ENCODE data around the gene KDM4C.

Gene KDM4C

DNA sequence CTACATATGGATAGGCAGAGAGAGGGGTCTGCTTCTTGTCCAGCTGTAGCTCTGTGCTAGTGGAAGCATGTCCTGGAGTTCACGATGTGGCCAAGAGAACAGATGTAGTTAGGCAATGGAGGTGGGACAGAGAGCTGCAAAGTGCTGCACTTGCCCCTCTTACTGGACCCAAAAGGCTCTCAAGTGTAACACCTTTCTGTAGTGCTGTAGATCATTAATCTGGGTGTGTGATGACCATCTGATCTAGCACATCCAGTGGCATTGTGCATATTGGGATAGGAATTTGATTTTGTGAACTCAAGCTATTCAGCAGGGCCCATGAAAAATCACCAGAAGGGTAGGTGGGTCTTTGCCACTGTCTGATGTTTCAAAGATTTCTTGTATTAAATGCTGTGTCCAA is 151.4 kb downstream of the KDM4C start:
- no peak for DNase-seq

DNA sequence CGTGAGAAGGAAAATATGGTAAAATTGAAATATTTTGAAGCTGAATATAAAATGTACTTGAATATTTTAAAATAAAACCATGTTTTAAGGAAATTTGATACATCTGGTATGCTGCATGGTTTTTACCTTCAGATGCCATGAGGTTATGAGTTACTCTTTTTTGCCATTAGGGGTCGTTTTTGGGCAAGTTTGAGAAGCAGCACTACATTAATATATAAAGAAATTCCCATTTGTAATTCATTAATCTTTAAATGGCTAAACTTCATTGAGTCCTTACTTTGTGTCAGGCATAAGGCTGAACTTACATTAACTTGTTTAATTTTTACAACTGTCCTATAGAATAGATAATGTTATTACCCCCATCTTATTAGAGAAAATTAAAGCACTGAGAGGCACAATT is 152.3 kb downstream of the KDM4C start:
- DNase-seq: peak; percentile 30

DNA sequence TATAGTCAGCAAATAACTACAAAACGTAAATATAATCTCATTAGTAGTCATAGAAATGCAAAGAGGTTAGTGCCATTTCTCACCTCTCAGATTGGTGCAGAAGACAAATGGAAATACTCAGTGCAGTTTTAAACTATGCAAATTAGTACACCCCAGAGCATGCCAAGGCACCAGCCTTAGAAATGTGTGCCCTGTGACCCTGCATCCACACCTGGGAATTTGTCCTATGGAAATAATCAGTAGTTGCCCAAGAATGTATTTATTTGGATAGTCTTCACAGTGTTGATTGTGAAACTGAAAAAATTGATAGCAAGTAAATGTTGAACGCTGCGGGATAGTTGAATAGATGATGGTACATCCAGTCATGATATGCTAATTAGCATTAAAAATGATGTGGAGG is 152.7 kb downstream of the KDM4C start:
- DNase-seq: no peak

DNA sequence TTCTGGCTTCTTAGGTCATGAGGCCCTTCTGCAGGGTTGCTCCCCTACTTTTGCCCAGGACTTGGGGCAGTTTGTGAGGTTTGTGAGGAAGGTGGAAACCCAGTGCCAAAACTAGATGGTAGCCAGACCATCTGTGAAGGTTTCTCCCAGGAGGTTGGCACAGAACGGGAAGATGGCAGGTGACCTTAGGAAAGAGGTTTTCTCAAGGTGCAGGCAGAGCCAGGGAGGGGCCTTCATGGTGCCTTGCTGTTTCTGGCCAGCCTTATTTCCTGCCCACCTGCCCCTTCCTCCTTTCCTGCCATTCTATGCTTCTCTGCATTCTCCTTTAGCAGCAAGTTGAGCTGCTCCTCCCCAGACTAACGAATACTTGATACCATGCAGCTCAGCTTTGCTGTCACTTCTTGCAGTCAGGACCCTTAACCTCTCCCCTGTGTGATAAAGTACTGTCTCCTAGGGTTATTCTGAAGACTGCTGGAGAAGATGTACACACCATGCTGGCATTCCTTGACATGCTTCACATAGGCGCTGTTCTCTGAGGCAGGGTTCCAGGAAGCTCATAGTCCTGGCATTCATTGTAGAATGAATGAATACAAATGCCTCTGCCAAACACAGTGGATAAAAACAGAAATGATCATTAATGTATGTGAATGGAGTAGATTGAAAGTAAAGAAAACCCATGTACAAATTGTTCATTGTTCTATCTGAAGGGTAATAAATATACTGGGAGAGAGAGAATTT is 154.3 kb downstream of the KDM4C start:
- DNase-seq: no peak

DNA sequence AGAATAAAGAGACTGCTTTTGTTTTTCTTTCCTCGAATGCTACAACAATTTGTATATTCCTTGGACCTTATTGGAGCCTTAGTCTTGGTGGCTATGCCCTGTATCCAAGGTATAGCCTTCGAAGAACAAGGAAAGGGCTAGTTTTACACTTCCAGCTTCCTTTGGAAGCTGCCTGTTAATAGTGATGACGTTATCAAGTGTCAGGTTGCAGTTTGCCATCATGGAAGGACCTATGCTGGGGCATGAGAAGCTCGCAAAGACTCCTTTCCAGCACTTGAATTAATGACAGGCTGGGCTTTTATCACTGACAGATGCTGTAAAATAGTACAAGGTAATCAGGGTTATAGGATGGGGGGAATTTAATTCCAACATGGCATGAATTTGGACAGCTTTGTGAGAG is 157.9 kb downstream of the KDM4C start:
- DNase-seq: peak; percentile 47

DNA sequence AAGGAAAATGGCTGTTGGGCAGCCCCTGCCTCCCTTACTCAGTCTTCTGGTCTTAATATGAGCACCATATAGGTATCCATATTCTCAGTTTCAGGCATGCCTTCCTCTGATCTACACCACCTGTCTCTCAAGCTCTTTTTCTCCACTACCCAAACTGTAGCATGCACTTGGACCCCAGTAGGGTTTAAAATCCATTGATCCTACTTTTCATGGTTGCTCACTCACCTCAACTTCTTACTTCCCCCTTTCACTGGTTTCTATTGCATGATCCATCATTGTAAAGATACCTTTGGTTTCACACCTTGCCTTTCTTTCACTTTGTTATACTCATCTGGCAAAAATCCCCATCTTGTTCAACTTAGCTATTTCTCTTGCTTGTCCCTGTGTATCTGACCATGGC is 159.4 kb downstream of the KDM4C start:
- DNase-seq: no peak

DNA sequence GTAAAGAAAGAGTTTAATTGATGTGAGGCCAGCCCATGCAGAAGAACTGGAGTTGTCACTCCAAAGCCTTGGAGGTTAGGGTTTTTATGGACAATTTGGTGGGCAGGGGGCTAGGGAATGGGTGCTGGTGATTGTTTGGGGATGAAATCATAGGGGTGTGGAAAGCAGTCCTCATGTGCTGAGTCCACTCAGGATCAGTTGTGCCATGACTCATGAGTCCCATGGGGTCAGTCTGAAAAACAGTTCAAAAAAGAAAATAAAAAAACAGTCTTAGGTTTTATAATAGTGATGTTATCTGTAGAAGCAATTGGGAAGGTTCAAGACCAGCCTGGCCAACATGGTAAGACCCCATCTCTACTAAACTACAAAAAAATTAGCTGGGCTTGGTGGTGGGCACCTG is 162.3 kb downstream of the KDM4C start:
- no peak for DNase-seq

DNA sequence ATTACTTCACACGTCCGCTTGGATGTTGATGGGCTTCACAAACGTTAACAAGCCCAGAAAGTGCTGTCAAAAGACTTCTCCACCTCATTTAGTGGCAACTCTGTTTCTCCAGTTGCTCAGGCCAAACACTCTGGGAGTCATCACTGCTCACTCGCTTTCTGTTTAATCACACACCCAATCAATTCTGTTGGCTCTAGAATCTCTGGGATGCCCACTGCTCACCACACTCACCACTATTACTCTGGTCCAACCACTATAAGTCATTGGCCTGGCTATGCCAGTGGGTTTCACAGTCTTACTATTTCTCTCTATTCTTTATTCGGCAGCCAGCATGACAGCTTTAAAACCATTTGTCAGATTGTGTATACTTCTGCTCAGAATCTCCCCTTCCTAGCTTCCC is 163.5 kb downstream of the KDM4C start:
- DNase-seq: no peak

DNA sequence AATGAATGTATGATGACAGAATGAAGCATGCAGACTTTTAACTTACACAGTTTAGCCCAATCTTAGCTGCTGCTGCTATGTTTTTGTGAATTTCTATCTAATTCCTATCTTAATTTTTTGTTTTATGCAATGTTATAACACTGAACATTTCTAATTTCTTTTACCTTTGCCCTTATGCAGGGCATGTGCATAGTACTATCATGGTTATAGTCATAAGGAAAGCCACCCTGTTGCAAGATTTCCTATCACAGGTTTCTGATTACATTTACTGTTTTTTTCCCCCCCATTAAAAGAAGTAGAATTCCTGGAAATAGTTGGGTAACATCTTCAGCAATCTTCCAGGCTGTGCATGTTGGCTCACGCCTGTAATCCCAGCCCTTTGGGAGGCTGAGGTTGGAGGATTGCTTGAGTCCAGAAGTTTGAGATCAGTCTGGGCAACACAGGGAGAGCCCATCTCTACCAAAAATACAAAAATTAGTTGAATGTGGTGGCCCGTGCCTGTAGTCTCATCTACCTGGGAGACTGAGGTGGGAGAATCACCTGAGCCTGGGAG is 164.4 kb downstream of the KDM4C start:
- no peak for DNase-seq

DNA sequence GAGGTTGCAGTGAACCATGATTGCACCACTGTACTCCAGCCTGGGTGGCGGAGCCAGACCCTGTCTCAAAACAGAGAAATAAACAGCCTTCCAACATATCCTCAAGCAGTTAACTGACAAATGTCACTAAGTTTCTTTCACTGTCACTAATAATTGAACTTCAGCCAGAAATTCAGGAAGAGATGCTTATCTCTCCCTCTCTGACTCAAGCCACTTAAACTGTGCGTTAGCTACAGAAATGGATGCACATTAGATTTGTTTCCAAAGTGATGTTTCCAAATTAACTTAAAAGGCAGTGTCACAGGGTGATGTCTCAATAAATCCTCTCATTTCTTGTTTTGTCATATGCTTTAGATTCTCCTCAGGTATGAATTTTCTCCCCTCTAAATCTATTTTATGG is 164.9 kb downstream of the KDM4C start:
- DNase-seq: peak; percentile 12

DNA sequence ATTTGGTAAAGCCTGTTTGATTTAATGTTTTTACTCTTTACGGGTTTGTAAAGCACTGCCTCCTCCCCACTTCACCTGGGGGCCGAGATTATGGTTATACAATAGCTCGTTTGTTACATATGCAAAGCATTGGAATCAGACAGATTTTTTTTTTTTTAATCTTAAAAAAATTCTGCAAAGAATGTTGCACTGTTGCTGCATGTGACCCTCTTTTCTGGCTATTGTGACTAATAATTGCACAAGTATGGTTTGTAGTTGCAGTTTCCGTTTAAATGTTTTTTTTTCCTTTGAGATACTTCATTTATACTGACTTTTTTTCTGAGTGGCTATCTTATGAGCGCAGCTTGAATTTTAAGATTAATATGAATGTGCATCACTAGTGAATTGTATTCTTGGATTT is 165.3 kb downstream of the KDM4C start:
- no peak for DNase-seq

DNA sequence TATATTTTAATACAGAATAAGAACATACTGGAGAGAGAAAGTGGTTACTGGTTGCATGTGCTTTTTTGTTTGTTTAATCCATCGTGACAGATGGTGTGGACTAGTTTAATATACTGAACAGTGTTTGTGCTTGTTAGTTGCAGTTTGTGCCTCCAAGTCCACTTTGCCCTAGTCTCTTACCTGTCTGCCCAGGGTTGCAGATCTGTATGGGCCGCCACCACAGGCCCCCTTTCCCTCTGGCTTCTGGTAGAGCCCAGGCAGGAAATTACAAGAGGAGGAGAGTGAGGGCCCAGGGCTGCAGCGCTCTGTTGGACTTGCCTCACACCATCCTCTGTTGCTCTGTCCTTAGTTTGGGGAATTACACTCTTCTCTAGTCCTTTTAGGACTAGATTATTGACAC is 166.4 kb downstream of the KDM4C start:
- peak; percentile 48 for DNase-seq

DNA sequence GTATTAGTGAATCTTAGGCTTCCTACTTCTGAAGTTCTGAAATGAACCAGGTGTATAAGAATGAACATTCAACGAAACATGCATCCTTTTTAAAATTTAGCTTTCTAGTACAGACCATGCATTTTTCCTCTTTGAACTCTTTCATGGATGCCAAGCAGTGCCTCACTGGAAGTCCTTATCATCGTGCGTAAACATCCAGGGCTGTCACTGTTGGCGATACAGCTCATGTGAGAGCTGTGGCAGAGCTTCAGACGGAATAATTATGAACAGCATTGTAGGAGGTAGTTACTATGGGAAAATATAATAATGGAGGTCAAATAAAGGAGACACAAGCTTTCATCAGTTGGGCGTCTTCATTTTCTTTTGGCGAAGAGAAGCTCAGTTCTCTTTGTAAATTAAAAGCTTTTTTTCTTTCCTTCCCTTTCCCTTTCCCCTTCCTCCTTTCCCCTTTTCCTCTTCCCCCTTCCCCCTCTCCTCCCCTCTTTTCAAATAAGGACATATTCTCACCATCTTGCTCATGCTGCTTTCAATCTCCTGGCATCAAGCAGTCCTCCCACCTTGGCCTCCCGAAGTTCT is 167.3 kb downstream of the KDM4C start:
- no peak for DNase-seq

DNA sequence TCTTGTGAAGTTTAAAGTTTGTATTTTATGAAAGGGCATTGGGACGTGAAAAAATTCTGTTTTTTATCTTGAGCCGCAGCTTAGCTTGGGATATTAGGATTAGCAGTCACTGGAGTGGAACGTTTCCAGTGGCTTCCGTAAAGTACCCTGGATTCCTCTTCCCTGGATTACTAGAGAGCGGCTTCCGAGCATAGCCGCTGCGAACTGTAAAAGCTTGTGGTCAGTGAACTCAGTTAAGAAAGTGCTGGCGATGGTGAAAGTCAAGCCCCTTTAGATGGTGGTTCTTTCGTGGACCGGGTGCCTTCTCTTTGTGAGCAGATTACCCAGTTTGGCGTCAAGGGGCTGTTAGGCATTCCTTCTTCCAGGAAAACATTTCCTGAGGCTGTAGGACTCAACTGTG is 168.1 kb downstream of the KDM4C start:
- DNase-seq: no peak

DNA sequence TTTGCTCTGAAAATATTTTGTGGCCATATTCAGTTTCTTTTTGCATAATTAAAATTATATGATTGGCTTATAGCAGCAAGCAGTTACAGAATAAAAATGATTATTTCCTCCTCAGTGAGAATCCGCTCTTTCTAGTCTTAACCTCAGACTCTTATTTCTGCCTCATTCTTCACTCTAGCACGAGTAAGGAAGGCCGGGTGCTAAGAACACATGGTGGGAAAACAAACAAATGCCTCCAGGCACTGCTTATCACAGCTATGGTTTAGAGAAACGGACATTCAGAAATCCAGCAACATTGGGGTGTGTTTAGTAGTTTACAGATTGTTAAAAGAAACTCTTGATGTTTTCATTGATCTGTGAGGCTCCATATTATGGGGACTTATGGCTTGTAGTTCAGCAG is 168.7 kb downstream of the KDM4C start:
- DNase-seq: no peak

DNA sequence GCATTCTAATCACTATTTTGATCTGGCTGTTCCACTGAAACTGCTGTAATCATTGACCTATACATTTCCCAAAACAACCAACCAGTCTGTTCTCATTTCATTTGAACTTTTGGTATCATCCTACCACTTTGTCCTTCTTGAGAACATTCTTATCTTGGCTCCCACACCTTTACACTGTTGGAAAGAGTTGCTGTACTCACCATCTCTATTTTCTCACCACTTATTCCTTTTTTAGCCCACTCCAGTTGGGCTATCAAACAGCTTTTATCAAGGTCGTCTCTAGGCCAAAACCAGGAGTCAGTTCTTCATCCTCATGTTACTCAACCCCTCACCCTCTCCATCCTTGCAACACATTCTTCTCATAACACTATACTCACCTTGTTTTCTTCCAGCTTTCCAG is 170.1 kb downstream of the KDM4C start:
- no peak for DNase-seq

DNA sequence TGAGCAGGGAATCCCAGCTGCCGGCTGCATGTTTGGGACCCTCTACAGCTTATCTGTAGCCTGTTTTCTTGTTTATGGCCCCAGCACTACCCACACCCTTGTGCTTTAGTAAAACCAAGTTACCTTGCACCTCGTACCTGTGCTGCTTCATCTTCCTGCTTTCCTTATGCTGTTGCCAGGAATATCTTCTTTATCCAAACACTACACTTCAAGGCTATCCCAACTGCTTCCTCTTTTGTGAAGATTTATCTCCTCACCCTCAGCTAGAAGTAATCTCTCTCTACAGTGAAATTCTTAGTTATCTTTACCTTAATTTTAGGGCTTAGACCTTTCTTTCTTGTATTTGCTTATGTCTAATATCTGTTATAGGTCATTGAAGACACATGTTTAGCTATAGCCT is 171.1 kb downstream of the KDM4C start:
- DNase-seq: no peak

DNA sequence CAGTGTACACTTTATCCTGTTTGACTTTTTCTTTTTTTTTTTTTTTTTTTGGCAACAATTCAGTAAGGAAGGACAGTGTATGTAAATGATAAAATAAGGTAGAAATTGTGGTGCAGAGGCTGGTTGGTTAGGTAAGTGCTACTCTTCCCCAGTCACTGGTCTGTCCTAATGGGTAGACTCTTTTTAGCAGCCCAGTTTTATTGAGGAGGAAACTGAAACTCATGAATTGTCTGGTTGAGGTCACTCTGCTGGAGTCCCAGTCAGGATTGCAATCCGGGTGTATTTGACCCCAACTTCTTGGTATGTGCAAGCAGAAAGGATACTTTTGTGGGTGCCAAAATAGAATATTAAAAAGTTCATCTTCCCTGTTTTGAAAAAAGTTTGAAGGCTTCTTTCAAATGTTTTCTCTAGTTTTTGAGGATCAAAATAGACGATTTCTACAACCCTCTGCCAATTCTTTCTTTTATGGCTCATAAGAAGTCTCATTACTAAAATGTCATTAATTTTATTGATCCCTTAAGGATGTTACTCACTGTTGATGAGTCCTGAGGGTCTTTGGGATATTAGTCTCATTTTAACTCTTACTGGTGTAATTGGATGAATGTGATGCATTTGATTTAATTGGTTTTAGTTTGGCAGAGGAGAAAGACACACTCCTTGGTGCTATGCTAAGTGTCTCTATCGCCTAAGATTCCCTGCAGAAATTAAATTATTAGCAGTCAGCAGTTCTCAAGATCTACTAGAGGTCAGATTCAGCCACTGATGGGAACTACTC is 171.9 kb downstream of the KDM4C start:
- DNase-seq: no peak

DNA sequence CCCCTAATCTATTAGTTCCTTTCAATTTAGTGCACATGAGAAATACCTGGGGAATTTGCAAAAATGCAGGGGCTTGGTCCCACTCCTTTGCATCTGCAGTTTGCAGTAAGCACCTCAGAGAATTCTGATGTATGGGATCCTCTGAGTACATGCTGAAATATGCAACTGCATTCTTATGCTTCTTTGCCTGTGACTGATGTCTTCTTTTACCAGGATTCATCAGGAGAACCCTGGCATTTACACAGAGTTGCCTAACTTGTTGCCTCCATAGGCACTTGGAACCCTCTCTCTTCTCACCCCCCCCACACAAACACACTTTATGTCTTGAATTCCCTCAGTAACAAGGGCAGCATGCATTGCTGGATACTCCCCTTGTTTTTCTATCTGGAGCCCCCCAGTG is 173.1 kb downstream of the KDM4C start:
- DNase-seq: no peak

DNA sequence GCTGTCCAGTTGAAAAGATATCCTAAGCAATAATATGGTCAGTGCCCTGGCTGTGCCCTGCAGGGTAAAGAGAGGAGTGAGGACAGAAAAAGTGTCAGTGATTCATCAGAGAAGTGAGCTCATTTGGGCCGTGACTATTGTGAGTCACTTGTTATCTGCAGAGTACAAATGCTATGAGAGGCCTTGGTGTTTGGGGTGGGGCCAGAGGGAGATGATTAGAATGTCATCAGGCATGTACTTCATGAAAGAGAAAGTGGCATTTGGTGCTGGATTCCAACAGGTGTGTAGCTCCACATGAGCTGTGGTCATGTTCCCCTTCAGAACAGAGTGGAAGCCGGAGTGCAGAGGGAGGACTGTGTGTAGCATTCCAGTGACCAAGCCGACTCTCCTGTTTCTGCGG is 174.1 kb downstream of the KDM4C start:
- no peak for DNase-seq

DNA sequence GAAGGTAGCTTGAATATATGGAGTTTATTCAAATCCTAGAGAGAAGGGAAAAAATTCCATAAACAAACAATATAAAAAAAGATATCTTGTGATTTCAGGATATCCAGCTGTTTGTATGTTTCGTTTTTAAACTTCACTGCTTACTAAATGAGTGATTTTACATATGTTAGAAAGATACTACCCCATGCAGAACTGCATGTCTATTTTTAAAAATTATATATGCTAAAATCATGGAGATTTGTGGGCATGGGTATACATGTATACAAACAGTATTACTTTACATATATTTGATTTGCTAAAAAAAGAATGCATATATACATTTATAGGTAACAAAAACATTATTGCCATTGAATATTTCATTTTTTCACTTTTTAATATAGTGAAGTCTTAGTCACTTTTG is 178.3 kb downstream of the KDM4C start:
- DNase-seq: no peak

DNA sequence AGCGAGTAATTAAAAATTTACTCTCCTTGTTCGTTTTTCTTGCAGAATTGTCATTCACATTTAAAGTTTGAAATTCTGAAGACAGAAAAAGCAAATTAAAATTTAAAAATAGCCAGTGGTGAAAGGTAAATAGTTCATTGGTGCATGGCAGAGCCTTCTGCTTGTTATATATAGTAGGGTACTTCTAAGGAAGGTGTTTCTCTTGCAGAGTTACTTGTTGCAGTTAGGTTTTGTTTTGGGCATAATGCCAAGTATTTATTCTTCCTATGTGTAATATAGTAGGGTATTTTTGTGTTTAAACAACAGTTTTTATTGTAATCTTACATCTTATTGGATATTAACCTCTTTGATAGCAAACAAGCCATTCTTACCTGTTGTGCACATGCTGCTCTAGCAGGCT is 179.4 kb downstream of the KDM4C start:
- no peak for DNase-seq

DNA sequence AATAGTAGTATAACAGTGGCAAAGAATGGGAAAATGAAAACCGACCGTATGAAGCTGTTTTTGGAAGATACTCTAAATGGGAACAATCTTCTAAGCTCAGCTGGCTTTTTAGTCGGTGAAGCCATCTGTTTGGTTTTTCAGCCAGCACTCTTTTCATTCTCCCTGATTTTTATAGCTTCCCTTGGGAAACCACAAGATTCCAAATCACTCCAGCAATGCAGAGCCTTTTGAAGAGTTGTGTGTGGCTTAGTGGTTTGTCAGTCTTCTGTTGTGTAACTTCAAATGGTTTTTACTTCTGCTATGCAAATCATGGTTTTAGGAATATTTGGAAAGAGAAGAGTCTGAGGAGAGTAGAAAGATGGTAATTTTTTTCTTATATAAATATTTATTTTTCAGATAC is 180.7 kb downstream of the KDM4C start:
- peak; percentile 66 for DNase-seq

DNA sequence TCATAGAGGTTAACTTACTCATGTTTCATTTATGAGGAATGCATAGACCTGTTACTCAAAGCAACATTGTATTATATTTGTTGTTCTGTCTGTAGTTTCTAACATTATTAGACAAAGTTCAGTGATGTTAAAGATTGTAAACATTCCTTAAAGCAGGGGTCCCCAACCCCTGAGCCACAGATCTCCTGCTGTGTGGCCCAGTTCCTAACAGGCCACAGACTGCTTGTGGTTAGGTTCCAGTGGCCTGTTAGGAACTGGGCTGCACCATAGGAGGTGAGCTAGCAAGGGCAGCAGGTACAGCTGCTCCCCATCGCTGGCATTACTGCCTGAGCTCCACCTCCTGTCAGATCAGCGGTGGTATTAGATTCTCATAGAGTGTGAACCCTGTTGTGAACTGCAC is 181.1 kb downstream of the KDM4C start:
- no peak for DNase-seq

Measured in NCI-H2171 treated with DMSO at 0.1 percent for 48 hours (cell line).